Measurements from ENCODE around the gene THBS3. TPM values are rescaled to one million over a fixed set of nuclear protein-coding genes. Genes with fewer than 3 reads are reported as not detected.

Gene THBS3
- total and polyA plus RNA-seq, 2 of the 13 experiments (the other 11 are each of a cell fraction or from before 2014, with no cell fraction given), result 0.86 to 3.6 TPM

DNA sequence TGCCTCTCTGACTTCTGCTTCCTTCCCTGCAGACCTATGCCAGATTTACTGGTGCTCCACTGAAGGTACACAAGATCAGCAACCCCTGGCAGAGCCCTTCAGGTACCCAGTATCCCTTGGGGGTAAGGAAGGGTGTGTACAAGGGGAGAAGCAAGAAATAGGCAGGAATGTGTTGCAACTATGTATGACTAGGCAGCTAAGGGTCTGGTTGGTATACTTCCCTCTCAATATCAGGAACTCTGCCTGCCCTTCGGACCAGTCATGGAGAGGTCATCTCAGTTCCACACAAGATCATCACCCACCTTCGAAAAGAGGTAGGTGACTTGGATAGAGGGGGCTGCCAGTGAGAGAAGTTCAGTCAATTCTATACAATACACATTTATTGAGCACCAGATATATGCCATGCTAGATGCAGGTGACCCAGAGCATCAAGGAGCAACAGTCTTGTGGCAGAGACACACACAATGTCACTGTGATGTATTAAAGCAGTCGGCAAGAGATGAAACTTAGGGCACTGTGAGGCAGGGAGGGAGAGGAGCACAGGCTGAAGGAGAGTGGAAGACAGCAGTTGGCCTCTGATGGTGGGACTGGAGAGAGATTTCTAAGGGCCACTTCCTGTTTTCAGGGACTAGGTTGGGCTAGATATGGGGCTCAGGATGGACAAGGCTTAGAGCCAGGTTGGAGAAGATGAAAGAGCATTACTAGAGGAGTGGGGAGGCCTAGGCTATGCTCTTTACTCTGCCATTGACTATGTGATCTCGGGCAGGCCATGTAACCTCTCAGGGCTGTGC lies 2.8 kb upstream of the THBS3 start (continued):
- TF ChIP-seq, protein P1, sequence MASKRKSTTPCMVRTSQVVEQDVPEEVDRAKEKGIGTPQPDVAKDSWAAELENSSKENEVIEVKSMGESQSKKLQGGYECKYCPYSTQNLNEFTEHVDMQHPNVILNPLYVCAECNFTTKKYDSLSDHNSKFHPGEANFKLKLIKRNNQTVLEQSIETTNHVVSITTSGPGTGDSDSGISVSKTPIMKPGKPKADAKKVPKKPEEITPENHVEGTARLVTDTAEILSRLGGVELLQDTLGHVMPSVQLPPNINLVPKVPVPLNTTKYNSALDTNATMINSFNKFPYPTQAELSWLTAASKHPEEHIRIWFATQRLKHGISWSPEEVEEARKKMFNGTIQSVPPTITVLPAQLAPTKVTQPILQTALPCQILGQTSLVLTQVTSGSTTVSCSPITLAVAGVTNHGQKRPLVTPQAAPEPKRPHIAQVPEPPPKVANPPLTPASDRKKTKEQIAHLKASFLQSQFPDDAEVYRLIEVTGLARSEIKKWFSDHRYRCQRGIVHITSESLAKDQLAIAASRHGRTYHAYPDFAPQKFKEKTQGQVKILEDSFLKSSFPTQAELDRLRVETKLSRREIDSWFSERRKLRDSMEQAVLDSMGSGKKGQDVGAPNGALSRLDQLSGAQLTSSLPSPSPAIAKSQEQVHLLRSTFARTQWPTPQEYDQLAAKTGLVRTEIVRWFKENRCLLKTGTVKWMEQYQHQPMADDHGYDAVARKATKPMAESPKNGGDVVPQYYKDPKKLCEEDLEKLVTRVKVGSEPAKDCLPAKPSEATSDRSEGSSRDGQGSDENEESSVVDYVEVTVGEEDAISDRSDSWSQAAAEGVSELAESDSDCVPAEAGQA (IDR thresholded peaks at IDR 0.05; ENCODE audit: low read depth), result no peak
- TF ChIP-seq, protein P1 (CRISPR knock-in tag; IDR thresholded peaks at IDR 0.05; ENCODE audit: borderline replicate concordance), result no peak
- no peak for TF ChIP-seq TP53 (CRISPR knock-in tag; conservative IDR thresholded peaks at IDR 0.05)

DNA sequence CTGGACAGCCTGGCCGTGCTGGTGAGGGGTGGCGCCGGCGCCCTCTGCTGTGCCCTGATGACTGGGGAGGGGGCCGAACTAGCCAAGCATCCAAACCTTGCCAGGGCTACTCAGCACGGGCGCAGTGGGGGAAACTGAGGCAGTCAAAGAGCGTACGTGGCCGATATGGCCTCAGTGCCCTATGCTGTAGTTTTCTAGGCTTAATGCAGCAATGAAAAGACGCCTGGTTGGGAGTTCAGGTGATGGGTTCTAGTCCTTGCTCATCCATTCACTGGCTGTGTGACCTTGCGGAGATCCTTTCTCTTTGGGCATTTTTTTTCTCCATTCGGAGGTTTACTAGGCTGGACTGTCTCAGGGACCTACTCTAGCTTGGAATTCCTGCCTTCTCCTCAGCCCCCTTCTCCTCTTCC lies 1.6 kb upstream of the THBS3 start:
- no peak overlapping the region for H2AFZ ChIP-seq (ENCODE audit: low read length)
- H3K9ac ChIP-seq (ENCODE audit: insufficient read depth, low read depth, low read length), result peak overlapping the region; percentile 100
- peak overlapping the region; percentile 96 to 99 (median 98) for H3K4me3 ChIP-seq (replicated peaks in 1 of 3; ENCODE audit: insufficient read depth in 1 of 3, low read depth in 2 of 3, low read length in 3 of 3)
- DNase-seq (ENCODE audit: low spot score) (no peak), ATAC-seq (no peak), FAIRE-seq (peak; percentile 56)
- POLR2A ChIA-PET, result interaction anchor here (0.6 to 3.5 kb wide), 8 partner anchors 16 to 410 kb away, joined by 3 to 19 read pairs (median 3); partner anchors contain the start of genes FDPS and SCAMP3
- intact Hi-C loops (cut with micrococcal nuclease; ENCODE audit: unreplicated experiment) (loop anchor here (5.0 to 10.0 kb wide), 2 partner anchors 95 to 113 kb away; partner anchors contain the start of genes FDPS, PKLR and RUSC1), in situ Hi-C loops (cut with HindIII; ENCODE audit: extremely low pct_ligation_motif_present, low pct_unique_long_range_greater_than_20kb) (loop anchor here (10.0 kb wide), 1 partner anchor 385 kb away; no protein-coding TSS in a partner anchor)
- peaks cover 0 to 9% of the 10 kb centered on the region in 2 experiments; a peak in 1 of 5 replicates for H3K27me3 ChIP-seq (ENCODE audit: control insufficient read depth in 1 of 2, insufficient read depth in 2 of 2, low read length in 2 of 2)
- peak overlapping the region; percentile 100 for H3K4me2 ChIP-seq (ENCODE audit: low read depth, low read length)
- WGBS (ENCODE audit: low lambda C conversion rate), result 12% methylated on average over 3 of the region's 13 CpGs
- H3K4me1 ChIP-seq (ENCODE audit: insufficient read depth, low read length), result peaks cover 29% of the 10 kb centered on the region
- peak overlapping the region; percentile 98 for H3K27ac ChIP-seq (ENCODE audit: extremely low read length, insufficient read depth, low read length)
- H3K9me3 ChIP-seq (ENCODE audit: low read length), result no peaks in the 10 kb centered on the region
- peaks cover 3 to 5% of the 10 kb centered on the region in 2 experiments; a peak in 3 of 5 replicates for H3K36me3 ChIP-seq (replicated peaks in 1 of 2; ENCODE audit: control insufficient read depth in 1 of 2, insufficient read depth in 2 of 2, low read length in 2 of 2)
- TSS peak; percentile 91 for BruUV-seq (replicated peaks)
- no peaks in the 10 kb centered on the region for H4K20me1 ChIP-seq (ENCODE audit: insufficient read depth, low read length)
- H3K79me2 ChIP-seq (ENCODE audit: insufficient read depth, low read length), result peaks cover 13% of the 10 kb centered on the region
- CTCF ChIA-PET (ENCODE audit: low intra/inter-chr PET ratio, low total read pairs), result no interaction called here
- TF ChIP-seq TCF7L2 (IDR thresholded peaks at IDR 0.05; ENCODE audit: low read depth, low read length) (no peak), HNF4G (IDR thresholded peaks at IDR 0.05; ENCODE audit: borderline replicate concordance, low read depth, low read length) (no peak), HNF4G (CRISPR knock-in tag; IDR thresholded peaks at IDR 0.05; ENCODE audit: borderline replicate concordance, low read depth) (no peak), PAWR (CRISPR knock-in tag; IDR thresholded peaks at IDR 0.05; ENCODE audit: borderline replicate concordance) (no peak), CBX5 (CRISPR knock-in tag; IDR thresholded peaks at IDR 0.05; ENCODE audit: borderline replicate concordance) (peak; percentile 49; the same call in 1 of the 2 replicates)
- TF ChIP-seq, protein P2, sequence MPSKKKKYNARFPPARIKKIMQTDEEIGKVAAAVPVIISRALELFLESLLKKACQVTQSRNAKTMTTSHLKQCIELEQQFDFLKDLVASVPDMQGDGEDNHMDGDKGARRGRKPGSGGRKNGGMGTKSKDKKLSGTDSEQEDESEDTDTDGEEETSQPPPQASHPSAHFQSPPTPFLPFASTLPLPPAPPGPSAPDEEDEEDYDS (CRISPR knock-in tag; IDR thresholded peaks at IDR 0.05), result no peak
- TF ChIP-seq, protein P3, sequence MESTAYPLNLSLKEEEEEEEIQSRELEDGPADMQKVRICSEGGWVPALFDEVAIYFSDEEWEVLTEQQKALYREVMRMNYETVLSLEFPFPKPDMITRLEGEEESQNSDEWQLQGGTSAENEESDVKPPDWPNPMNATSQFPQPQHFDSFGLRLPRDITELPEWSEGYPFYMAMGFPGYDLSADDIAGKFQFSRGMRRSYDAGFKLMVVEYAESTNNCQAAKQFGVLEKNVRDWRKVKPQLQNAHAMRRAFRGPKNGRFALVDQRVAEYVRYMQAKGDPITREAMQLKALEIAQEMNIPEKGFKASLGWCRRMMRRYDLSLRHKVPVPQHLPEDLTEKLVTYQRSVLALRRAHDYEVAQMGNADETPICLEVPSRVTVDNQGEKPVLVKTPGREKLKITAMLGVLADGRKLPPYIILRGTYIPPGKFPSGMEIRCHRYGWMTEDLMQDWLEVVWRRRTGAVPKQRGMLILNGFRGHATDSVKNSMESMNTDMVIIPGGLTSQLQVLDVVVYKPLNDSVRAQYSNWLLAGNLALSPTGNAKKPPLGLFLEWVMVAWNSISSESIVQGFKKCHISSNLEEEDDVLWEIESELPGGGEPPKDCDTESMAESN (CRISPR knock-in tag; conservative IDR thresholded peaks at IDR 0.05), result peak; percentile 33
